GM12865 (cell line): ENCODE results near the gene IL1RN.
A peak's percentile ranks its signal among the peaks of the same experiment; 100 is the strongest.

Source experiments
- DNase-seq: peaks from one replicate; pipeline ENCODE4 v3.0.0; 2010; ENCODE audit warnings: low read depth
- H3K4me3 ChIP-seq: 2 replicates; pipeline ENCODE4 v1.5.1; 2011; ENCODE audit warnings: mild to moderate bottlenecking, low read depth, low read length, control low read depth
- CTCF ChIP-seq: IDR thresholded peaks from 2 replicates; pipeline ENCODE4 v1.5.1; 2011; ENCODE audit warnings: low read length, control low read depth, low read depth, inconsistent platforms; ENCODE audit not compliant: insufficient read depth; ENCODE audit errors: missing control alignments

The IL1RN gene

GRCh38 chr2:113127646-113128570 is 510 bp downstream of the IL1RN start:
- no peak overlapping the region for H3K4me3 ChIP-seq
- no peak for DNase-seq
- no peak for TF ChIP-seq CTCF

GRCh38 chr2:113129519-113130078 is 2.2 kb downstream of the IL1RN start:
- no peak overlapping the region for H3K4me3 ChIP-seq
- no peak for DNase-seq
- no peak for TF ChIP-seq CTCF

GRCh38 chr2:113131352-113132185 is 4.2 kb downstream of the IL1RN start:
- no peak overlapping the region for H3K4me3 ChIP-seq
- no peak for TF ChIP-seq CTCF
- no peak for DNase-seq

GRCh38 chr2:113132414-113133021 is 5.1 kb downstream of the IL1RN start:
- no peak for DNase-seq
- no peak for TF ChIP-seq CTCF
- no peak overlapping the region for H3K4me3 ChIP-seq

- peak; percentile 23 for DNase-seq
- H3K4me3 ChIP-seq = no peak overlapping the region
- TF ChIP-seq CTCF = no peak
Measured at GRCh38 chr2:113133704-113134598, 6.6 kb downstream of the IL1RN start.

- no peak overlapping the region for H3K4me3 ChIP-seq
- TF ChIP-seq CTCF = no peak
- DNase-seq = no peak
Measured at GRCh38 chr2:113134717-113135116, 7.3 kb downstream of the IL1RN start.
